GM23248 (cell line): ENCODE data around the gene INKA1.

Experiments
- EZH2 ChIP-seq: fragments of 200-600 bp; sonication (generic); IDR thresholded peaks from 2 replicates; pipeline ENCODE4 v1.6.1; 2018; ENCODE audit warnings: antibody characterized with exemption, mild to moderate bottlenecking; ENCODE audit not compliant: insufficient read depth, poor library complexity, severe bottlenecking
- EZH2phosphoT487 ChIP-seq: fragments of 200-600 bp; sonication (generic); IDR thresholded peaks from 2 replicates; pipeline ENCODE4 v1.6.1; 2018; ENCODE audit warnings: antibody characterized with exemption, moderate library complexity, mild to moderate bottlenecking, low read depth; ENCODE audit not compliant: insufficient read depth

GRCh38 chr3:49793486-49794085 is 9.5 kb upstream of the INKA1 start:
- TF ChIP-seq EZH2phosphoT487 (no peak), EZH2 (no peak)
